ENCODE data around the gene ASB14. TPM values are rescaled to one million over a fixed set of nuclear protein-coding genes. Genes with fewer than 3 reads are reported as not detected.

The ASB14 gene
- total RNA-seq, 1 donor from 2014 or later = not detected

DNA sequence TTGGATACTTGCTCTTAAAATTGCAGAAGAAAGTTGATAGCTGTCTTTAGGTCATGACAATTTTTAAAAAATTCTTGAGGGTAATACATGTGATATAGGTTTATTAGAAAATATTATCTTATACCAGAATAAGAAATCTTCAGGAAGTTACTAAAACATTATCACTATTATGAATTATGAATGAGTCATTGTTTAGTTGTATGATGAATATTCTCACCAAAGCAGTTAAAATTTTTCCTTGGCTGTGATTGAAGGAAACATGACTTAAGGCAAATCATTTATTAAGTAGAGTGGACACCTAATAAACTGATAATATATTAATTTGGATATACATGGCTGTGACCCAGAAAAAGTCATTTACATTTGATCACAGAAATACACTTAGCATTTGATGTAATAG lies 34.8 kb downstream of the ASB14 start:
- H3K4me3 Mint-ChIP-seq = no peak overlapping the region
- POLR2A ChIA-PET = interaction anchor here (0.6 kb wide), 1 partner anchor 396 kb away, joined by 3 read pairs; no protein-coding TSS in a partner anchor
- no peak for ATAC-seq (ENCODE audit: low read depth)
- CTCF ChIA-PET = no interaction called here
- no peak for DNase-seq
- intact Hi-C loops (cut with micrococcal nuclease) = no loop called here
- peaks cover 4% of the 10 kb centered on the region for H3K9me3 Mint-ChIP-seq
- no peaks in the 10 kb centered on the region for H3K27me3 Mint-ChIP-seq
- TF ChIP-seq, protein P1, sequence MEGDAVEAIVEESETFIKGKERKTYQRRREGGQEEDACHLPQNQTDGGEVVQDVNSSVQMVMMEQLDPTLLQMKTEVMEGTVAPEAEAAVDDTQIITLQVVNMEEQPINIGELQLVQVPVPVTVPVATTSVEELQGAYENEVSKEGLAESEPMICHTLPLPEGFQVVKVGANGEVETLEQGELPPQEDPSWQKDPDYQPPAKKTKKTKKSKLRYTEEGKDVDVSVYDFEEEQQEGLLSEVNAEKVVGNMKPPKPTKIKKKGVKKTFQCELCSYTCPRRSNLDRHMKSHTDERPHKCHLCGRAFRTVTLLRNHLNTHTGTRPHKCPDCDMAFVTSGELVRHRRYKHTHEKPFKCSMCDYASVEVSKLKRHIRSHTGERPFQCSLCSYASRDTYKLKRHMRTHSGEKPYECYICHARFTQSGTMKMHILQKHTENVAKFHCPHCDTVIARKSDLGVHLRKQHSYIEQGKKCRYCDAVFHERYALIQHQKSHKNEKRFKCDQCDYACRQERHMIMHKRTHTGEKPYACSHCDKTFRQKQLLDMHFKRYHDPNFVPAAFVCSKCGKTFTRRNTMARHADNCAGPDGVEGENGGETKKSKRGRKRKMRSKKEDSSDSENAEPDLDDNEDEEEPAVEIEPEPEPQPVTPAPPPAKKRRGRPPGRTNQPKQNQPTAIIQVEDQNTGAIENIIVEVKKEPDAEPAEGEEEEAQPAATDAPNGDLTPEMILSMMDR (IDR thresholded peaks at IDR 0.05) = no peak
- H3K4me1 Mint-ChIP-seq = no peaks in the 10 kb centered on the region
- H3K27ac Mint-ChIP-seq = no peak overlapping the region
- peaks cover 72% of the 10 kb centered on the region for H3K36me3 Mint-ChIP-seq (ENCODE audit: low read depth)

DNA sequence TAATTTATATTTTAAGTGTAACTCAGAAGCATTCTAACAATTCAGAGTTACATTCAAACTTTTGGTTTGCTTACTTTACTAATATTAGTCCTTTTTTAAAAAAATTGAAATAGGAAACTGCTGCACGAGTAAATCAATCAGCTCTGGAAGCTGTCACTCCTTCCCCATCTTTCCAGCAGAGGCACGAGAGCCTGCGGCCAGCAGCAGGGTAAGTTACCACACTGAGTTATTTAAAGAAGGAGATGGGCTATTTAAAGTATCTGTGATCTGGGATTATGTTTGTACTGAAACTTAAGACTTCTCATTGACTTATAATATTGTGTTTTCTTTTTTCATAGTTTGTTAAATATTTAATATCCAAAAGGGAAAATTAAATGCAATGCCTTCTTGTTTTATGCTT lies 35.6 kb downstream of the ASB14 start:
- ChIA-PET POLR2A (no interaction called here), CTCF (interaction anchor here (1.5 kb wide), 1 partner anchor 87 kb away, joined by 5 read pairs; no protein-coding TSS in a partner anchor)
- Mint-ChIP-seq H3K4me3 (no peak overlapping the region), H3K4me1 (no peaks in the 10 kb centered on the region), H3K36me3 (ENCODE audit: low read depth) (peaks cover 73% of the 10 kb centered on the region), H3K27ac (no peak overlapping the region), H3K27me3 (no peaks in the 10 kb centered on the region), H3K9me3 (peaks cover 4% of the 10 kb centered on the region)
- intact Hi-C loops (cut with micrococcal nuclease) = no loop called here
- no peak for DNase-seq
- no peak for ATAC-seq (ENCODE audit: low read depth)
- TF ChIP-seq, protein P1 (IDR thresholded peaks at IDR 0.05) = no peak

DNA sequence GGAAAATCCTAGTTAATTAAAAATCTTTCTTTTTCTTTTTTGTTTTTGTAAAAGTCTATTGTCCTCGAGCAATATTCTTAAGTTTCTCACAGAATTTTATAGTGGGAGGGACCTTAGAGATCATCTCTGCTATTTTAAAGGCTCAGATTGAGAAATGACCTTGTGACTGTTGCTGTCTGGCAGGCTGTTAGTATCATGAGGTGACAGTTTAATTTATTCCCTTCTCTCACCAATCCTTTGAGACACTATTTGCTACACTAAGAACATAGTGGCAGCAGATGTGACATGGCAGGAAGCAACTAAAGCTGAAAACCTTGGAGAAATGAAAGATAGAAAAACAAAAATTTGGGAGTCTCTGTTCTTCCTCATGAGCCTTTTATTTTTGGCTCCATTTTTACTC lies 40.1 kb downstream of the ASB14 start:
- TF ChIP-seq, protein P1 (IDR thresholded peaks at IDR 0.05) = no peak
- no peak for ATAC-seq (ENCODE audit: low read depth)
- Mint-ChIP-seq H3K4me1 (no peaks in the 10 kb centered on the region), H3K4me3 (no peak overlapping the region), H3K27me3 (no peaks in the 10 kb centered on the region), H3K27ac (no peak overlapping the region), H3K36me3 (ENCODE audit: low read depth) (peaks cover 62% of the 10 kb centered on the region), H3K9me3 (no peaks in the 10 kb centered on the region)
- ChIA-PET POLR2A (no interaction called here), CTCF (no interaction called here)
- DNase-seq = no peak
- intact Hi-C loops (cut with micrococcal nuclease) = no loop called here

DNA sequence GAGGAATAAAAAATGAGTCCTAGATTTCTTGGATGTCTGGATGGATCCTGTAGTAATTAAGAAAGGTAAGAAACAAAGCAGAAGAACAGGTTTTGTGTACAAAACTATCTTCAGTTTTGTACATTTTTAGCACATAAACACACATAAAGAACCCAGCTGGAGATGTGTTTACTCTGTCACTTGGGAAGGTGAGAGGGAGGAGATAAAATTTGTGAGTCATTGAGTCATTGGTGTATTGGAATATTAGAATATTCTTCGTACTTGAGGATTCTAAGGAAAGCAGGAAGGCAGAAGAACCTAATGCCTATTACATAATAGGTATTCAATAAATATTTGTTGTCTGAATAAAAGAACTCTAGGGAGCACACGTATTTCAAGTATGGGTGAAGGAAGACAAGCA lies 47.5 kb downstream of the ASB14 start:
- Mint-ChIP-seq H3K27ac (no peak overlapping the region), H3K36me3 (ENCODE audit: low read depth) (peaks cover 82% of the 10 kb centered on the region), H3K27me3 (no peaks in the 10 kb centered on the region), H3K4me3 (no peak overlapping the region), H3K4me1 (no peaks in the 10 kb centered on the region), H3K9me3 (no peaks in the 10 kb centered on the region)
- intact Hi-C loops (cut with micrococcal nuclease) = no loop called here
- TF ChIP-seq, protein P1 (IDR thresholded peaks at IDR 0.05) = no peak
- DNase-seq (no peak), ATAC-seq (ENCODE audit: low read depth) (no peak)
- ChIA-PET CTCF (interaction anchor here (0.7 kb wide), 1 partner anchor 553 kb away, joined by 3 read pairs; no protein-coding TSS in a partner anchor), POLR2A (no interaction called here)

DNA sequence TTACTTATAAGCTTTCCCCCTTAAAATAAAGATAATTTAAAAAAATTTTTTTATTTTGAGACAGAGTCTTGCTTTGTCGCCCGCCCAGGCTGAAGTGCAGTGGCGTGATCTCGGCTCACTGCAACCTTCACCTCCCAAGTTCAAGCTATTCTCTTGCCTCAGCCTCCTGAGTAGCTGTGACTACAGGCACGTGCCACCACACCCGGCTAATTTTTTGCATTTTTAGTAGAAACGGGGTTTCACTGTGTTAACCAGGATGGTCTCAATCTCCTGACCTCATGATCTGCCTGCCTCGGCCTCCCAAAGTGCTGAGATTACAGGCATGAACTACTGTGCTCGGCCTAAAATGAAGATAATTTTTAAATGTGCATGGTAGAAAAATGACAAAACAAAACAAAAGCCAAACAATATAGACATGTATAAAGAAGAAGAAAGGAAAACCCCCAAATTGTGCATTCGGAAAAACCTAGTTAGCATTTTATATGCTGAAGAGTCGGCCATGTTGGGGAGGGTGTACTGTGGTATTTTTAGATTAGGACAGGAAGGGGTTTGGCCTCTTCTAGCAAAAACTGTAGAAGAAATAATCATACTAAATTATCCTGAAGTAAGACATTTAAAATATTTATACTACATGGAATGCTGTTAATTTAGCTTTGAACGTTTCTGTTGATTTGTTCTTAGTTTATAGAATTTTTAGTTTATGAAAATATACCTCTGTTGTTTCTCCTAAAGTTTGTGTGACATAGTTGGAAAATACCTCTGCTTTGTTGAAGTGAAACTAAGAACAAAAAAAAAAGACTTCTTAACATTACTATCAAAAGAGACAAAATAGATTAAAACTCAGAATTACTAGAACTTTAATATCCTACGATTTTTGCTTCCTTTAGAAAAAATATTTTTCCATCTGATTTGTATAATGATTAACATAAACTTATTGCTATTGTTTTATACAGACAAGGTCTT lies 57.6 kb downstream of the ASB14 start:
- H3K9me3 Mint-ChIP-seq = no peaks in the 10 kb centered on the region
- ATAC-seq (ENCODE audit: low read depth) (peak; percentile 80), DNase-seq (no peak)
- ChIA-PET POLR2A (interaction anchor here (0.9 to 2.1 kb wide), 3 partner anchors 9 to 552 kb away, joined by 3 to 6 read pairs (median 3); partner anchors contain the start of genes PDE12 and TASOR), CTCF (interaction anchor here (0.7 kb wide), 1 partner anchor 52 kb away, joined by 3 read pairs; no protein-coding TSS in a partner anchor)
- TF ChIP-seq, protein P1 (IDR thresholded peaks at IDR 0.05) = no peak
- H3K36me3 Mint-ChIP-seq (ENCODE audit: low read depth) = peaks cover 33% of the 10 kb centered on the region
- intact Hi-C loops (cut with micrococcal nuclease) = loop anchor here (1.0 to 2.0 kb wide), 2 partner anchors 8 to 362 kb away; partner anchors contain the start of genes APPL1 and ARF4
- H3K27me3 Mint-ChIP-seq = no peaks in the 10 kb centered on the region
- peaks cover 52% of the 10 kb centered on the region for H3K4me1 Mint-ChIP-seq
- peak overlapping the region; percentile 95 for H3K27ac Mint-ChIP-seq
- H3K4me3 Mint-ChIP-seq = peak overlapping the region; percentile 79
